HepG2 (cell line): ENCODE data around the gene SF3A2. TPM values are rescaled to one million over a fixed set of nuclear protein-coding genes. Genes with fewer than 3 reads are reported as not detected.

Experiments used
- ATAC-seq: fragments of 200-7000 bp; cut with Tn5 transposase; 3 replicates; pipeline ENCODE4 v1.9.1; 2020; ENCODE audit warnings: mild to moderate bottlenecking, moderate library complexity
- BruUV-seq: library from RNA; stranded (reverse); fragments of 400-500 nt; replicated peaks from 2 replicates; lab custom pipeline; 2021; lab: Mats Ljungman, UMichigan
- CTCF ChIA-PET: fragments of 300-600 bp; formaldehyde crosslinking; extraction: SDS; loops from one replicate; lab custom pipeline; 2021; ENCODE audit warnings: low total read pairs, inconsistent platforms, low intra/inter-chr PET ratio; lab: Yijun Ruan, JAX
- POLR2A ChIA-PET: fragments of 350-600 bp; sonication (Branson Sonifier 250); formaldehyde crosslinking; loops from one replicate; lab custom pipeline; 2020; ENCODE audit warnings: antibody characterized with exemption, inconsistent platforms; lab: Yijun Ruan, JAX
- DNase-seq: peaks from one replicate; pipeline ENCODE4 v3.0.0-alpha.2; 2015; ENCODE audit warnings: low spot score
- FAIRE-seq: peaks from 3 replicates; lab custom pipeline; 2011; peaks lifted over from hg19 to GRCh38; lab: Jason Lieb, UNC
- H2AFZ ChIP-seq: one replicate; pipeline ENCODE4 v1.6.1; 2011; ENCODE audit warnings: low read length, inconsistent platforms
- H3K27ac ChIP-seq: fragments of 300-600 bp; 3 replicates; pipeline ENCODE4 v1.8.0; 2011; ENCODE audit warnings: mixed run types, mild to moderate bottlenecking, mixed read lengths, low read length, inconsistent platforms; ENCODE audit not compliant: insufficient read depth; ENCODE audit errors: extremely low read length
- H3K27me3 ChIP-seq, 2 experiments: fragments of 200-600 bp in 1 of 2; 2 replicates in 1 of 2; 3 replicates in 1 of 2; pipeline versions ENCODE4 v1.6.0 to v1.8.0; 2011; ENCODE audit warnings: low read length in 2 of 2, mild to moderate bottlenecking in 2 of 2, moderate library complexity in 2 of 2, inconsistent platforms in 1 of 2; ENCODE audit not compliant: insufficient read depth in 2 of 2, control insufficient read depth in 1 of 2
- H3K36me3 ChIP-seq, 2 experiments: fragments of 200-600 bp in 1 of 2; replicated peaks in 1 of 2; 2 replicates in 1 of 2; 3 replicates in 1 of 2; pipeline versions ENCODE4 v1.5.1 to v1.8.0; 2011; ENCODE audit warnings: low read length in 2 of 2, inconsistent platforms in 1 of 2; ENCODE audit not compliant: insufficient read depth in 2 of 2, control insufficient read depth in 1 of 2
- H3K4me1 ChIP-seq: 2 replicates; pipeline ENCODE4 v1.5.1; 2012; ENCODE audit warnings: low read length, inconsistent platforms; ENCODE audit not compliant: insufficient read depth
- H3K4me2 ChIP-seq: 2 replicates; pipeline ENCODE4 v1.6.0; 2011; ENCODE audit warnings: low read depth, low read length, inconsistent platforms
- H3K4me3 ChIP-seq, 3 experiments: fragments of 200-600 bp in 1 of 3; sonication (generic), shearing (Covaris generic) in 1 of 3; replicated peaks in 1 of 3; 2 replicates each; pipeline ENCODE4 v1.5.1; 2011 to 2016; ENCODE audit warnings: low read length in 3 of 3, inconsistent platforms in 2 of 3, low read depth in 2 of 3, mild to moderate bottlenecking in 2 of 3, control low read depth in 1 of 3, mixed read lengths in 1 of 3; ENCODE audit not compliant: insufficient read depth in 1 of 3
- H3K79me2 ChIP-seq: one replicate; pipeline ENCODE4 v1.6.1; 2011; ENCODE audit warnings: low read length, inconsistent platforms; ENCODE audit not compliant: insufficient read depth
- H3K9ac ChIP-seq: 2 replicates; pipeline ENCODE4 v1.6.0; 2011; ENCODE audit warnings: mild to moderate bottlenecking, low read depth, low read length, inconsistent platforms; ENCODE audit not compliant: insufficient read depth
- H3K9me3 ChIP-seq: 2 replicates; pipeline ENCODE4 v1.5.1; 2012; ENCODE audit warnings: mild to moderate bottlenecking, low read length
- H4K20me1 ChIP-seq: 2 replicates; pipeline ENCODE4 v1.6.0; 2011; ENCODE audit warnings: inconsistent platforms, mild to moderate bottlenecking, low read length, moderate library complexity; ENCODE audit not compliant: insufficient read depth
- AGO2 ChIP-seq: fragments of 200-400 bp; formaldehyde crosslinking; optimal IDR thresholded peaks from 2 replicates; pipeline ENCODE3; 2017; ENCODE audit warnings: mild to moderate bottlenecking, low read depth, low read length, moderate library complexity
- HOXA3 ChIP-seq: sonication (generic); formaldehyde crosslinking; IDR thresholded peaks from 2 replicates; pipeline ENCODE4 v1.5.0; 2020; ENCODE audit warnings: missing genetic modification reagents
- KDM2A ChIP-seq: sonication (generic); formaldehyde crosslinking; IDR thresholded peaks from 2 replicates; pipeline ENCODE4 v1.4.0; 2020; ENCODE audit warnings: low read depth, missing genetic modification reagents, borderline replicate concordance
- NCOR1 ChIP-seq: fragments of 200-600 bp; sonication (generic); IDR thresholded peaks from 2 replicates; pipeline ENCODE4 v1.7.0; 2017; ENCODE audit warnings: antibody characterized with exemption, low read length, borderline replicate concordance
- RELA ChIP-seq: sonication (generic); formaldehyde crosslinking; IDR thresholded peaks from 2 replicates; pipeline ENCODE4 v1.4.0; 2020; ENCODE audit warnings: missing genetic modification reagents
- SETDB1 ChIP-seq: sonication (generic); formaldehyde crosslinking; IDR thresholded peaks from 2 replicates; pipeline ENCODE4 v1.5.1; 2020; ENCODE audit warnings: missing genetic modification reagents, mild to moderate bottlenecking, borderline replicate concordance
- SMAD9 ChIP-seq: sonication (generic); formaldehyde crosslinking; IDR thresholded peaks from 2 replicates; pipeline ENCODE4 v1.5.1; 2020; ENCODE audit warnings: mild to moderate bottlenecking, missing genetic modification reagents
- TAF15 ChIP-seq: fragments of 200-400 bp; formaldehyde crosslinking; IDR thresholded peaks from one replicate; pipeline ENCODE4 v1.6.1; 2018; ENCODE audit warnings: mild to moderate bottlenecking, low read depth, low read length; ENCODE audit not compliant: poor library complexity, severe bottlenecking
- ZNF432 ChIP-seq: sonication (generic); formaldehyde crosslinking; IDR thresholded peaks from 2 replicates; pipeline ENCODE4 v1.5.0; 2020; ENCODE audit warnings: missing genetic modification reagents, mild to moderate bottlenecking, borderline replicate concordance
- WGBS: methylation state at CpG from one replicate; pipeline ENCODE4 v1.1.6; 2017; ENCODE audit warnings: low lambda C conversion rate; 5-methylcytosine and 5-hydroxymethylcytosine counted together
- in situ Hi-C: cut with HindIII; loops from 2 replicates; pipeline ENCODE4 v1.10.0; 2017; ENCODE audit warnings: low pct_unique_long_range_greater_than_20kb; ENCODE audit not compliant: extremely low pct_ligation_motif_present
- intact Hi-C: fragments of 100-400 bp; cut with micrococcal nuclease; formaldehyde crosslinking; loops from one replicate; pipeline ENCODE4 v1.10.0; 2022; ENCODE audit not compliant: unreplicated experiment
- polyA plus RNA-seq, 8 experiments: library from polyadenylated mRNA; depleted of rRNA in 3 of 8; stranded (reverse) in 7 of 8; unstranded in 1 of 8; fragments of >200 nt; fragmentation: Illumina TruSeq in 4 of 8; extraction: Trizol in 4 of 8; gene quantifications; 2 replicates each; pipeline versions ENCODE4 v1.2.1 to v1.2.3, GENCODE V29; 2011 to 2016; ENCODE audit warnings: low read depth in 4 of 8, missing spikeins in 1 of 8, mixed read lengths in 1 of 8; ENCODE audit not compliant: insufficient read depth in 1 of 8
- total RNA-seq, 5 experiments: library from RNA; depleted of rRNA; stranded (reverse); fragments of >200 nt; fragmentation: Illumina TruSeq; extraction: Trizol; gene quantifications; 2 replicates each; pipeline ENCODE4 v1.2.3, GENCODE V29; 2016; ENCODE audit warnings: low read depth in 1 of 5
- TF ChIP-seq, protein P1 (sequence below): sonication (generic); formaldehyde crosslinking; conservative IDR thresholded peaks from 2 replicates; pipeline ENCODE4 v1.4.0; 2020; ENCODE audit warnings: missing genetic modification reagents
- TF ChIP-seq, protein P2 (sequence below): sonication (generic); formaldehyde crosslinking; IDR thresholded peaks from 2 replicates; pipeline ENCODE4 v1.4.0; 2020; ENCODE audit warnings: mild to moderate bottlenecking, missing genetic modification reagents

The SF3A2 gene
- total and polyA plus RNA-seq, 2 of the 13 experiments (the other 11 are each of a cell fraction or from before 2014, with no cell fraction given), result 8.6 to 8.8 TPM

DNA sequence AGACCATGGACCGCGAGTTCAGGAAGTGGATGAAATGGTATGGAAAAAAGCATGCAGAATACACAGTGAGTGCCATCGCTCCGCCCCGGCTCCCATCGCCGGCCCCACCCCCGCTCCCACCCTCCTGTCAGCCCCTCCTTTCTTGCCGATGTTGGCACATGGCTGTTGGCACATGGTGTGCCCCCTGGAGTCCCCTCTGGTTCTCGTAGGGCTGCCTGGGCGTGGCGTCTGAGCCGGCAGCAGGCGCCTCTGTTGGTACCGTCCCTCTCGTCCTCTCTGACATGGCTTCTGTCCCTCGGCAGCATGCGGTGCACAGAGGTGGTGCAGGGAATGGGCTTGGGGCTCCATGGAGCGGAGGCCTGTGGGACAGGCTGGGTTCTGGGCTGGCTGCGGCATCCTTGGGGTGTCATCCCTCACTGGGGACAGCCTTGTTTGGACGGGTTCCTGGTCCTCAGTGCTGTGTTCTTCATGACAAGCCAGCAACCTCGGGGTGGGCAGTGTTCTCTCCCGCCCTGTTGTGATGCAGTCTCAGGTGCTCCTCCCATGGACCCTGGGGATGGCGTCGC lies 42.0 kb upstream of the SF3A2 start:
- ATAC-seq, result no peak
- no peak overlapping the region for H2AFZ ChIP-seq
- 97% methylated on average over 18 of the region's 25 CpGs for WGBS
- in situ Hi-C loops, result no loop called here
- TF ChIP-seq AGO2 (peak; percentile 55), SMAD9 (no peak)
- TF ChIP-seq, all 625 proteins: peak for 1
- DNase-seq, result no peak
- Histone ChIP-seq H3K79me2 (peaks cover 19% of the 10 kb centered on the region), H3K27ac (no peak overlapping the region), H3K36me3 (peaks cover 34 to 67% of the 10 kb centered on the region in 2 experiments; a peak in 4 of 5 replicates), H3K27me3 (no peaks in the 10 kb centered on the region), H3K4me1 (no peaks in the 10 kb centered on the region), H3K4me3 (no peak overlapping the region), H3K4me2 (no peak overlapping the region), H3K9me3 (no peaks in the 10 kb centered on the region), H4K20me1 (peaks cover 11% of the 10 kb centered on the region; the same call in 1 of the 2 replicates), H3K9ac (no peak overlapping the region)
- FAIRE-seq, result no peak
- no TSS peak for BruUV-seq
- ChIA-PET POLR2A (no interaction called here), CTCF (no interaction called here)
- intact Hi-C loops, result no loop called here

DNA sequence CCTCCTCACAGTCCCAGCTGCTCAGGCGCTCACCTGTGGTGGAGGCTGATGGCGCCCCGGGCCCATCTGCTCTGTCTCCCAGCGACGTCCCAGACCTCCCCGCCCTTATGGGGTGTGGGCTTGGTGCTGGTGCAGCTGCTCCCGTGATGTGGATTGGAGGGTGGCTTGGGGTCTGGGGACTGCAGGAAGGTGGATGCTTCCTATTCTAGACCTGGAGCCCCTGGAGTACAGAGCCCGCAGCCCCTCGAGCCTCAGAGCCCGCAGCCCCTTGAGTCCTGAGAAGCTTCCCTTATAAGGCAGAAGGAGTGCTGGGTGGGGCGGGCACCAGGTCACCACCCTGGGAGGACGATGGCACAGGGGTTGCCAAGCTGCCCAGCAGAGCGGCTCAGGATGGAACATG lies 41.3 kb upstream of the SF3A2 start:
- 98% methylated on average over 9 of the region's 13 CpGs for WGBS
- H3K9ac ChIP-seq, result no peak overlapping the region
- peaks cover 13% of the 10 kb centered on the region; the same call in 1 of the 2 replicates for H4K20me1 ChIP-seq
- POLR2A ChIA-PET, result no interaction called here
- intact Hi-C loops, result no loop called here
- TF ChIP-seq NCOR1 (no peak), KDM2A (CRISPR knock-in tag) (no peak), TAF15 (no peak), SETDB1 (CRISPR knock-in tag) (no peak), RELA (no peak), HOXA3 (no peak), ZNF432 (no peak)
- TF ChIP-seq, protein P1, sequence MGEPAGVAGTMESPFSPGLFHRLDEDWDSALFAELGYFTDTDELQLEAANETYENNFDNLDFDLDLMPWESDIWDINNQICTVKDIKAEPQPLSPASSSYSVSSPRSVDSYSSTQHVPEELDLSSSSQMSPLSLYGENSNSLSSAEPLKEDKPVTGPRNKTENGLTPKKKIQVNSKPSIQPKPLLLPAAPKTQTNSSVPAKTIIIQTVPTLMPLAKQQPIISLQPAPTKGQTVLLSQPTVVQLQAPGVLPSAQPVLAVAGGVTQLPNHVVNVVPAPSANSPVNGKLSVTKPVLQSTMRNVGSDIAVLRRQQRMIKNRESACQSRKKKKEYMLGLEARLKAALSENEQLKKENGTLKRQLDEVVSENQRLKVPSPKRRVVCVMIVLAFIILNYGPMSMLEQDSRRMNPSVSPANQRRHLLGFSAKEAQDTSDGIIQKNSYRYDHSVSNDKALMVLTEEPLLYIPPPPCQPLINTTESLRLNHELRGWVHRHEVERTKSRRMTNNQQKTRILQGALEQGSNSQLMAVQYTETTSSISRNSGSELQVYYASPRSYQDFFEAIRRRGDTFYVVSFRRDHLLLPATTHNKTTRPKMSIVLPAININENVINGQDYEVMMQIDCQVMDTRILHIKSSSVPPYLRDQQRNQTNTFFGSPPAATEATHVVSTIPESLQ, result no peak
- TF ChIP-seq, protein P2, sequence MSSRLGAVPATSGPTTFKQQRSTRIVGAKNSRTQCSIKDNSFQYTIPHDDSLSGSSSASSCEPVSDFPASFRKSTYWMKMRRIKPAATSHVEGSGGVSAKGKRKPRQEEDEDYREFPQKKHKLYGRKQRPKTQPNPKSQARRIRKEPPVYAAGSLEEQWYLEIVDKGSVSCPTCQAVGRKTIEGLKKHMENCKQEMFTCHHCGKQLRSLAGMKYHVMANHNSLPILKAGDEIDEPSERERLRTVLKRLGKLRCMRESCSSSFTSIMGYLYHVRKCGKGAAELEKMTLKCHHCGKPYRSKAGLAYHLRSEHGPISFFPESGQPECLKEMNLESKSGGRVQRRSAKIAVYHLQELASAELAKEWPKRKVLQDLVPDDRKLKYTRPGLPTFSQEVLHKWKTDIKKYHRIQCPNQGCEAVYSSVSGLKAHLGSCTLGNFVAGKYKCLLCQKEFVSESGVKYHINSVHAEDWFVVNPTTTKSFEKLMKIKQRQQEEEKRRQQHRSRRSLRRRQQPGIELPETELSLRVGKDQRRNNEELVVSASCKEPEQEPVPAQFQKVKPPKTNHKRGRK, result no peak
- TF ChIP-seq, all 625 proteins: peak for 0
- Histone ChIP-seq H2AFZ (no peak overlapping the region), H3K4me2 (no peak overlapping the region), H3K27ac (no peak overlapping the region), H3K79me2 (peaks cover 19% of the 10 kb centered on the region), H3K4me1 (no peaks in the 10 kb centered on the region), H3K4me3 (no peak overlapping the region), H3K27me3 (no peaks in the 10 kb centered on the region), H3K9me3 (no peaks in the 10 kb centered on the region), H3K36me3 (peaks cover 32 to 66% of the 10 kb centered on the region in 2 experiments)
- no TSS peak for BruUV-seq
- ATAC-seq (no peak), FAIRE-seq (no peak), DNase-seq (no peak)
- in situ Hi-C loops, result no loop called here
- CTCF ChIA-PET, result no interaction called here
